Measurements from ENCODE around the gene PAWR. TPM values are rescaled to one million over a fixed set of nuclear protein-coding genes. Genes with fewer than 3 reads are reported as not detected.

The PAWR gene
- total RNA-seq, 1 experiment from 2014 or later, result 116 TPM

DNA sequence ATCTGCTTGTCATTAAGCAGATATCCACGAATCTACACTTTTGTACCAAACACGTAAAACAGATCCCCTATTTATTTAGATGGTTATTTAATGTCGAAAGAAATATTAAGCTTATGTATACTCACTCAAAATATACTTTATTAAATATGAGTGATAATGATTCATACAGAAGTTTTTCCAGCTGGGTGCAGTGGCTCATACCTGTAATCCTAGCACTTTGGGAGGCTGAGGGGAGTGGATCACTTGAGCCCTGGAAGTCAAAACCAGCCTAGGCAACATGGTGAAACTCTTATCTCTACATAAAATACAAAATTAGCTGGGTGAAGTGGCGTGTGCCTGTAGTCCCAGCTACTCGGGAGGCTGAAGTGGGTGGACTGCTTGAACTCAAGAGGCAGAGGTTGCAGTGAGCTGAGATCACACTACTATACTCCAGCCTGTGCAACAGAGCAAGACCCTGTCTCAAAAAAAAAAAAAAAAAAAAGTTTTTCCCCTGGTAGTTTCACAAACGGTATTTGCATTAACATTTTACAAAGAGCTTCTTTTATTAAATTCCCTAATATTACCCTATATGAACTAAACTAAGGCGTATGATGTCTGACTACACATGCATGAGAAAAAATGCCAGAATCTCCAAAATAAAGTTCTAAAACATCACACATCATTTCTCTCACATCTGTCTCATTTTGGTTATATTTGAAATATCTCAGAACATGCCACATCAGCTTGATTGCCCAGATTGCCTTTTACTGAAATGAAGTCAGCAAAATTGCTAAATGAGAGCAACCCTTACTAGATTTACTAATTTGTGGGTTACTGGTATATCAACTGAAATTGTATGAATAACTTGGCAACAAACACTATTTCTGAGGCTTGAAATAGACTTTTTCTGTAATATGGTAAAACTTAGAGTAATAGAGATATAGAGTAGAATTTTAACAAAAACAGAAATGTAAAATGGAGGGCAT lies 74.9 kb downstream of the PAWR start:
- H3K36me3 ChIP-seq (replicated peaks; ENCODE audit: control insufficient read depth, insufficient read depth, low read length), result peaks cover 12% of the 10 kb centered on the region
- H3K27me3 ChIP-seq (ENCODE audit: control insufficient read depth, insufficient read depth, low read length), result no peaks in the 10 kb centered on the region
- no peak overlapping the region for H3K4me3 ChIP-seq (ENCODE audit: insufficient read depth, low read depth, low read length)
- no peak for DNase-seq

DNA sequence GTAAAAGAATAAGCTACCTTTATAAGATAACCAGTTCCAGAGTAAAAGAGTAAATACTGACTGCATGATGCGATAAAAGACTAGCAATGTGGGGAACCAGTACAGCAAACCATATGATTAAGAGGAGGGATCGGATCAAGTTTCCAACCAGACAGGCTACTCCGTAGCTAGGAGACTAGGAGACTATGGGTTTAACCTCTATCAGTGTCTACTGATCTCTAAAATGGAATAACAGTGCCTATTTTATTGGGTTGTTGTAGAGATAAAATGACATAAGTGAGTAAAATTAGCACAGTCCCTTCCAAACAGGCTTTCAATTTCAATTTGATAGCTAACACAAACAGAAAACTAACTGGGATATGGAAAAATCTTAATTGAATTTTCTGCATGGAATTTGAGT lies 76.0 kb downstream of the PAWR start:
- Histone ChIP-seq H3K36me3 (replicated peaks; ENCODE audit: control insufficient read depth, insufficient read depth, low read length) (peaks cover 5% of the 10 kb centered on the region), H3K27me3 (ENCODE audit: control insufficient read depth, insufficient read depth, low read length) (no peaks in the 10 kb centered on the region), H3K4me3 (ENCODE audit: insufficient read depth, low read depth, low read length) (no peak overlapping the region)
- DNase-seq, result no peak

DNA sequence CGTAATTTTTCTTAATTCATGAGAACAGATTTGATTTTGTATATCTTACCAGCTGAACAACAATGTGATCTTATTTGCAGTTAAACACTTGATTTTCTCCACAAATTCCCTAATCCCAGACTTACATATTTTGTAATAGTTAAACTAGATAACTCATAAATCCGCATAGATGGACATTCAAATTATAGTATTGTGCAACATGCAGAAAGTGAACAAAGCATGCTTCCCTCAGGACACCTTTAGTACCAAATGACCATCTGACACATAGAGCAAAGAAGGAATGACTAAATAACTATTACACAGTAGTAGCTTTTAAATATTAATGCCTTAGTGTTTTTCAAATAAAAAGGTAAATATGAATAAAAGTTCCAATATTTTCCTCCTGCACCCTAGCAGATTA lies 88.9 kb downstream of the PAWR start:
- no peak for DNase-seq
- no peaks in the 10 kb centered on the region for H3K27me3 ChIP-seq (ENCODE audit: control insufficient read depth, insufficient read depth, low read length)
- no peaks in the 10 kb centered on the region for H3K36me3 ChIP-seq (replicated peaks; ENCODE audit: control insufficient read depth, insufficient read depth, low read length)
- H3K4me3 ChIP-seq (ENCODE audit: insufficient read depth, low read depth, low read length), result no peak overlapping the region

DNA sequence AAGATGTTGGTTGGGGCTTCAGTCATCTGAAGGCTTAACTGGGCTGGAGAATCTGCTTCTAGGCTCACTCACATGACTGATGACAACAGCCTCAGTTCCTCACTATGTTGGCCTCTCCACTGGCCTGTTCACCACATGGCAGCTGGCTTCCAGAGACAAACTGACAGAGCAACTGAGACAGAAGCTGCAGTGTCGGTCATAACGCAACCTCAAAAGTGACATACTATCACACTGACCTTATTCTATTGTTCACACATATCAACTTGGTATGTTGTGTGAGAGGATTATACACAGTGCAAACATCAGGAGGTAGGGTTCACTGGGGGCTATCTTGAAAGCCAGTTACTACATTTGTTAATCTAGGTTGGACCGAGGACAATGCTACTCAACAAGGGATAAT lies 92.9 kb downstream of the PAWR start:
- no peak for DNase-seq
- no peak overlapping the region for H3K4me3 ChIP-seq (ENCODE audit: insufficient read depth, low read depth, low read length)
- H3K27me3 ChIP-seq (ENCODE audit: control insufficient read depth, insufficient read depth, low read length), result no peaks in the 10 kb centered on the region
- peaks cover 2% of the 10 kb centered on the region; the same call in 1 of the 2 replicates for H3K36me3 ChIP-seq (replicated peaks; ENCODE audit: control insufficient read depth, insufficient read depth, low read length)

DNA sequence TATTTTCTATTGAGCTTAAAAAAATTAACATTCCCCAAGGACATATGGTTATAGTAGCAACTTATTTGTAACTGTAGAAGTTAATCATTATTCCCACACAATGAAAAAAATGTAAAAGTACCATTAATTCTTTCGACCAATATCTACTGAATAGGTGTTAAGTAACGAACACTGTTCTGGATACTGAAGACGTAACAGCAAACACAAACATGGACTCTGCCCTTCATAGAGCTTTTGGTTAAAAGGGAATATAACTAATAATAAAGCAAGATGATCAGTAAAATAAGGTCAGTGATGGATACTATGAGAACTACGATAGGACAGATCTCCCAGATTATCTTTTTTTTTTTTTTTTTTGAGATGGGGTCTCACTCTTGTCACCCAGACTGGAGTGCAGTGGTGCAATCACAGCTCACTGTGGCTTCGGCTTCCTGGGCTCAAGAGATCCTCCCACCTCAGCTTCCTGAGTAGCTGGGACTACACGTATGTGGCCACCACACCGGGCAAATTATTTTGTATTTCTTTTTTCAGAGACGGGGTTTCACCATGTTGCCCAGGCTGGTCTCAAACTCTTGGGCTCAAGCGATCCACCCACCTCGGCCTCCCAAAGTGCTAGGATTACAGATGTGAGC lies 93.9 kb downstream of the PAWR start:
- Histone ChIP-seq H3K4me3 (ENCODE audit: insufficient read depth, low read depth, low read length) (no peak overlapping the region), H3K27me3 (ENCODE audit: control insufficient read depth, insufficient read depth, low read length) (no peaks in the 10 kb centered on the region), H3K36me3 (replicated peaks; ENCODE audit: control insufficient read depth, insufficient read depth, low read length) (peaks cover 3% of the 10 kb centered on the region; the same call in 1 of the 2 replicates)
- DNase-seq, result no peak

DNA sequence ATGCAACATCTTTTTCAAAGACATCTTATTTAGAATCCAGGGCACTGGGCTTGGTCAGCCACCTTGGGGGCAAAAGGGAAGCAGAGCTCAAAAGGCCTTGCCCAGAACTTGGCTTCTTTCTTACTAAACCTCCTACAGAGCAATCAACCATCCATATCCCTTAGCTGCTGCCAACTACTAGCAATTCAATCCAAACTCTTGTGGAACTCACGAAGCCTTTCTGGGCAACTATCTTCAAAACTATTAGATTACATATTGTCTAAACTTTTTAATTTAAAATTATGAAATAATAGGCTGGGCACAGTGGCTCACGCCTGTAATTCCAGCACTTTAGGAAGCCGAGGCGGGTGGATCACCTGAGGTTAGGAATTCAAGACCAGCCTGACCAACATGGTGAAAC lies 95.5 kb downstream of the PAWR start:
- no peaks in the 10 kb centered on the region for H3K27me3 ChIP-seq (ENCODE audit: control insufficient read depth, insufficient read depth, low read length)
- no peak for DNase-seq
- peaks cover 3% of the 10 kb centered on the region; the same call in 1 of the 2 replicates for H3K36me3 ChIP-seq (replicated peaks; ENCODE audit: control insufficient read depth, insufficient read depth, low read length)
- H3K4me3 ChIP-seq (ENCODE audit: insufficient read depth, low read depth, low read length), result no peak overlapping the region

DNA sequence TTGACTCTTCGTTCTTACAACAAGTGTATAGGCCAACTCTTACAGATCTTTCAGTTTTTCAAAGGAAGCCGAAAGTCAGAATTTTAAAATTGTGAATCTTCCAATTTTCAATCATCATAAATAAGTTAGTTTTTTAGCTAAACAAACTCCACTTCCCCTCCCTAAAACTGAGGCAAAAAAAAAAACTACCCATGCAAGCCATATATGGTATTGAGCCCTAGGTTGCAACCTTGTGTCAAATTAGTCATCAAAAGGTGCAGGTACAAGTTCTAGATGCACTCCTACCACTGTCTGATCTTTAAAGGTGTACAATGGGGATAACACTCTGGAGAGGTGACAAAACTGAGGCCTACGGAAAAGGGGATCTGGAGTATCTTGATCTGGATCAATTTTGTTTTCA lies 97.9 kb downstream of the PAWR start:
- Histone ChIP-seq H3K36me3 (replicated peaks; ENCODE audit: control insufficient read depth, insufficient read depth, low read length) (peaks cover 3% of the 10 kb centered on the region; the same call in 1 of the 2 replicates), H3K27me3 (ENCODE audit: control insufficient read depth, insufficient read depth, low read length) (no peaks in the 10 kb centered on the region), H3K4me3 (ENCODE audit: insufficient read depth, low read depth, low read length) (no peak overlapping the region)
- DNase-seq, result no peak

DNA sequence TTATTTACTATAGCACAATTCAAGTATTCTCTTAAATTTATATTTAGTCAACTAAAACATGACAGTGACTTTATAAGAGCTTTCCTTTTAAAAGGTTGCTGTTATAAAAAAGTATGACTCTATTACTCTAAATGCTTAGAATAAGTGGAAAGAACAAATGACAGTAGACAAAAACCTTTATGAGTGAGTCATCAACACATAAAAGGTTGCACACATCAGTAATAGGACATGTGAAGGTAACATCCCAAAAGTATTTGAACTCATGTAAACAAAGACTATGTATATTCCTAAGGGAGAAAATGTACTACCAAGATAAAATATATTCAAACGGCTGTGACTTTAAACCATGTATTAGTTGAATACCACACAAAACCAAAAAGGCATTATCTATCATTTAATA lies 98.8 kb downstream of the PAWR start:
- Histone ChIP-seq H3K4me3 (ENCODE audit: insufficient read depth, low read depth, low read length) (no peak overlapping the region), H3K27me3 (ENCODE audit: control insufficient read depth, insufficient read depth, low read length) (no peaks in the 10 kb centered on the region), H3K36me3 (replicated peaks; ENCODE audit: control insufficient read depth, insufficient read depth, low read length) (peaks cover 3% of the 10 kb centered on the region; the same call in 1 of the 2 replicates)
- no peak for DNase-seq

DNA sequence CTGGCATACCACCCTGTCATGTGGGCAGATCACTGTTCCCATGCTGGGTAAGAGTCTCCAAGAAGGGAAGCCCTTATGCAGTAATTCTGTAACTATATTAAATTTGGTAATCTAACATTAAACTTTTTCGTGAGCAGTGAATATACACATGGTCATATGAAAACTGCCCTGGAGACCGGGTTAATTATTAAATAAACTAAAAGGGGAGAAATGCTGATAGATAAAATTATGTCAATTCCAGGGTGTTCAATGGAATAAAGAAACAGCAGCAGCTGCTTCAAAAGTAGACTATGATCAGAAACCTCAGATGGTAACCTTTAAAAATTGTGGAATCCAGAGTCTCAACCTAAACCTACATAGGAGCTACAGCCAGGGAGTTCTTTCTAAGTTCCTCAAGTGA lies 100.0 kb downstream of the PAWR start:
- H3K36me3 ChIP-seq (replicated peaks; ENCODE audit: control insufficient read depth, insufficient read depth, low read length), result peaks cover 3% of the 10 kb centered on the region; the same call in 1 of the 2 replicates
- DNase-seq, result no peak
- H3K27me3 ChIP-seq (ENCODE audit: control insufficient read depth, insufficient read depth, low read length), result no peaks in the 10 kb centered on the region
- H3K4me3 ChIP-seq (ENCODE audit: insufficient read depth, low read depth, low read length), result no peak overlapping the region

DNA sequence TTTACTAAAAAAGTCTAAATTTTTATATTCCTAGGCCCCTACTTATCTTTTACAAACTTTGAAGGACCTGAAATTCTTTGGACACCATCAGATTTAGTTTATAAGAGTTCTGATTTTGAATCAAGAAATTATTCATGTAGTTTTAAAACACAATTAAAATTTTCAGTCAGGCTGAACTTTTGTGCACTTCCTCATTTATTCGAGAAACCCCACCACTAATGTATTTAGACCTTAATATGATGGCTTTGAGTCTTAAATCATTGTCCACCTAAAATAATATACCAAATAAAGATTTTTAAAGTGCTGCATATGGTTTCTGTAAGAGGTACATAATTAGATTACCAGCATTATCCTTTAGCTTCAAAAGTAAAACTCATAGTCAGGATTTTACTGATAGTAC lies 103.4 kb downstream of the PAWR start:
- H3K36me3 ChIP-seq (replicated peaks; ENCODE audit: control insufficient read depth, insufficient read depth, low read length), result no peaks in the 10 kb centered on the region; the same call in 1 of the 2 replicates
- no peak overlapping the region for H3K4me3 ChIP-seq (ENCODE audit: insufficient read depth, low read depth, low read length)
- H3K27me3 ChIP-seq (ENCODE audit: control insufficient read depth, insufficient read depth, low read length), result no peaks in the 10 kb centered on the region
- DNase-seq, result no peak

DNA sequence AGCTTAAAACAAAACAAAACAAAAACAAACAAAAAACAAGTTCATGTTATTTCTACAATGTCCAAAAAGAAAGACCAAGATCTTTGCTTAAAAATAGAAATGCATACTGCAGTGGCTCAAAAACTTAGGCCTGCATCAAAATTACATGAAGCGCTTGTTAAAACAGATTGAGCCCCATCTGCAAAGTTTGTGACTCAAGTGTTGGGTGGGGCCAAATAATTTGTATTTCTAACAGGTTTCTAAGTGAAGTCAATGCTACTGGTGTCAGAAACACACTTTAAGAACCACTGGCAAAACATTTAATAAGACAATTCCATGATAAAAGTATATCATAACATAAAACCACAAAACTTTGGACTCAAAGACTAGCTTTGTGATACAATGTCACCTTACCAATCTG lies 105.6 kb downstream of the PAWR start:
- DNase-seq, result no peak
- no peak overlapping the region for H3K4me3 ChIP-seq (ENCODE audit: insufficient read depth, low read depth, low read length)
- no peaks in the 10 kb centered on the region for H3K36me3 ChIP-seq (replicated peaks; ENCODE audit: control insufficient read depth, insufficient read depth, low read length)
- H3K27me3 ChIP-seq (ENCODE audit: control insufficient read depth, insufficient read depth, low read length), result no peaks in the 10 kb centered on the region

DNA sequence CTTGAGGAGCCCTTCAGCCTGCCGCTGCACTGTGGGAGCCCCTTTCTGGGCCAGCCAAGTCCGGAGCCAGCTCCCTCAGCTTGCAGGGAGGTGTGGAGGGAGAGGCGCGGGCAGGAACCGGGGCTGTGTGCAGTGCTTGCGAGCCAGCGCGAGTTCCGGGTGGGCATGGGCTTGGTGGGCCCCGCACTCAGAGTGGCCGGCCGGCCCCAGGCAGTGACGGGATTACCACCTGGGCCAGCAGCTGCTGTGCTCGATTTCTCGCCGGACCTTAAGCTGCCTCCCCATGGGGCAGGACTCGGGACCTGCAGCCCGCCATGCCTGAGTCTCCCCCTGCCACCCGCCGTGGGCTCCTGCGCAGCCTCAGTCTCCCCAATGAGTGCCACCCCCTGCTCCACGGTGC lies 116.9 kb downstream of the PAWR start:
- DNase-seq, result no peak
- H3K27me3 ChIP-seq (ENCODE audit: control insufficient read depth, insufficient read depth, low read length), result no peaks in the 10 kb centered on the region
- H3K36me3 ChIP-seq (replicated peaks; ENCODE audit: control insufficient read depth, insufficient read depth, low read length), result peaks cover 2% of the 10 kb centered on the region; the same call in 1 of the 2 replicates
- H3K4me3 ChIP-seq (ENCODE audit: insufficient read depth, low read depth, low read length), result no peak overlapping the region

DNA sequence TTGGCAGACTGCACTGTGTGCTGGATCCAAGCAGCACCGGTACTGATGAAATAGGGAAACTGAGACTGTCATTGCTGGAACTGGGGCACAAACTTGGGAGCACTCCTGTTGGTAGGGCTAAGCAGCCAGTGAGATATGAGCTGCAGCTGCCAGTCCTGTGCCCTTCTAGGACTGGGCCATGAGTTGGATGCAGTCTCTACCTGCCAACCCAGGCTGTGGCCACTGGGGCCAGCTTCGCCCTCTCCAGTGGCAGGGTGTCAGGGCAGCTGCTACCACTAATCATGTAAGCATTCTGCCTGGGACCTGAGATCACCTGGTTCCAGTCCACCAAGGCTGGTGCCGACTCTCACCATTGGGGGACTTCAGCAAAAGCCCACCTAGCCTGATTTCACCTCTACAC lies 121.1 kb downstream of the PAWR start:
- no peaks in the 10 kb centered on the region for H3K27me3 ChIP-seq (ENCODE audit: control insufficient read depth, insufficient read depth, low read length)

DNA sequence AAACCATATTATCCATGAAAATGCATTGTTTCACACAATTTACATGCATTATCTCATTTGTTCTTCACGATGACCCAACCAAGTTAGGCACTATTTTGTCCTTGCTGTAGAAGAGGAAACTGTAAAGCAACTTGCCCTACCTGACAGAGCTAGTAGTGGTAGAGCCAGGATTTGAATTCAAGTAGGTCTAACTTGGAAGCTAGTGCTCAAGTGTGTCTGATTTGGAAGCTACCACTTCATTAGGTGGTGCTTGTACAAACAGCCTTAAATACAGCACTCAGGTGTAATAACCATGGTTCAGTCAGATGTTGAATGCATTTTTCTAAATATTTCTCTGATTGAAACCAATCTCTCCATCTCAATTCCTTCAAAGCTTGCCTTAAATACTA lies 123.6 kb downstream of the PAWR start:
- no peak for DNase-seq
- no peak overlapping the region for H3K4me3 ChIP-seq (ENCODE audit: insufficient read depth, low read depth, low read length)
- no peaks in the 10 kb centered on the region for H3K27me3 ChIP-seq (ENCODE audit: control insufficient read depth, insufficient read depth, low read length)
- peaks cover 14% of the 10 kb centered on the region for H3K36me3 ChIP-seq (replicated peaks; ENCODE audit: control insufficient read depth, insufficient read depth, low read length)

More for the DNA sequence above, 121.1 kb downstream of the PAWR start:
- Histone ChIP-seq H3K36me3 (replicated peaks; ENCODE audit: control insufficient read depth, insufficient read depth, low read length) (peaks cover 11% of the 10 kb centered on the region), H3K4me3 (ENCODE audit: insufficient read depth, low read depth, low read length) (no peak overlapping the region)
- no peak for DNase-seq

All from H7 (cell line).